Kidney (tissue), 14 donors: ENCODE data around the gene ELK4. TPM values are rescaled to one million over a fixed set of nuclear protein-coding genes. Genes with fewer than 3 reads are reported as not detected.

ENCODE experiments used
- DNase-seq, 5 donors: peaks; one replicate each; pipeline ENCODE4 v3.0.0-alpha.2; 2013 to 2020
- FAIRE-seq: peaks from 2 replicates; lab custom pipeline; 2012; peaks lifted over from hg19 to GRCh38; lab: Jason Lieb, UNC
- H3K27ac ChIP-seq, 2 donors: one replicate each; pipeline ENCODE4 v1.7.0; 2013; ENCODE audit warnings: low read depth in 2 of 2, low read length in 2 of 2, inconsistent platforms in 1 of 2
- H3K27me3 ChIP-seq: one replicate; pipeline ENCODE4 v1.7.1; 2013; ENCODE audit warnings: low read length, inconsistent platforms; ENCODE audit not compliant: control insufficient read depth, insufficient read depth
- H3K36me3 ChIP-seq, 3 donors: one replicate each; pipeline versions ENCODE4 v1.7.0 to v1.7.1; 2013; ENCODE audit warnings: low read length in 3 of 3, control low read depth in 1 of 3, inconsistent platforms in 1 of 3; ENCODE audit not compliant: insufficient read depth in 3 of 3, control insufficient read depth in 2 of 3
- H3K4me1 ChIP-seq, 3 donors: one replicate each; pipeline versions ENCODE4 v1.7.0 to v1.7.1; 2013; ENCODE audit warnings: low read length in 3 of 3, inconsistent platforms in 1 of 3, low read depth in 1 of 3; ENCODE audit not compliant: control insufficient read depth in 2 of 3, insufficient read depth in 2 of 3
- H3K4me3 ChIP-seq, 3 donors: one replicate each; pipeline versions ENCODE4 v1.7.0 to v1.8.1; 2013; ENCODE audit warnings: low read length in 3 of 3, control low read depth in 1 of 3, inconsistent platforms in 1 of 3
- H3K9ac ChIP-seq, 3 donors: one replicate each; pipeline versions ENCODE4 v1.7.0 to v1.7.1; 2013; ENCODE audit warnings: low read length in 3 of 3, control low read depth in 1 of 3, inconsistent platforms in 1 of 3
- H3K9me3 ChIP-seq, 3 donors: one replicate each; pipeline versions ENCODE4 v1.7.0 to v1.7.1; 2013; ENCODE audit warnings: low read length in 3 of 3, control low read depth in 1 of 3, inconsistent platforms in 1 of 3; ENCODE audit not compliant: control insufficient read depth in 2 of 3, insufficient read depth in 1 of 3
- CTCF ChIP-seq: IDR thresholded peaks from 3 replicates; pipeline ENCODE4 v1.5.1; 2012; ENCODE audit warnings: mild to moderate bottlenecking, moderate library complexity, borderline replicate concordance; ENCODE audit not compliant: insufficient read depth; ENCODE audit errors: extremely low read depth
- intact Hi-C: fragments of 100-400 bp; cut with DNase I; formaldehyde crosslinking; loops from one replicate; pipeline ENCODE4 v1.11.1; 2022
- polyA plus RNA-seq: library from polyadenylated mRNA; stranded (reverse); fragments of 350-450 nt; fragmentation: Illumina TruSeq; extraction: RNeasy Lipid Tissue Mini Kit (QIAGEN cat#74804); gene quantifications from one replicate; pipeline ENCODE4 v1.2.3, GENCODE V29; 2014; ENCODE audit warnings: low read depth, low replicate concordance; ENCODE audit not compliant: insufficient read depth
- total RNA-seq: library from RNA; stranded (reverse); fragmentation: NEBNext Ultra II Directional; extraction: Animal tissue kit (Norgen Biotek cat#: 25700); gene quantifications from one replicate; pipeline ENCODE4 v1.2.1, GENCODE V29; 2021
- donor health status: control.
- donor health status: control.
- donor health status: control.
- donor health status: control.
- donor health status: control.
- donor health status: DM: yes; HTN: yes; CAD: no.
- donor health status: Normal renal cell carcinoma (clear cell type).

ELK4 gene
- total and polyA plus RNA-seq, 2 donors from 2014 or later = 4.2 to 87.3 TPM

GRCh38 chr1:205676597-205676996 is 44.8 kb upstream of the ELK4 start:
- TF ChIP-seq CTCF = no peak
- Histone ChIP-seq H3K4me3 (no peak overlapping the region), H3K36me3 (no peaks in the 10 kb centered on the region), H3K27me3 (no peaks in the 10 kb centered on the region), H3K9me3 (no peaks in the 10 kb centered on the region), H3K27ac (no peak overlapping the region), H3K9ac (no peak overlapping the region), H3K4me1 (peaks cover 2 to 37% (median 27%) of the 10 kb centered on the region in 3 donors)
- DNase-seq = no peak
- no peak for FAIRE-seq
- intact Hi-C loops = no loop called here

GRCh38 chr1:205676002-205676401 is 44.2 kb upstream of the ELK4 start:
- FAIRE-seq = no peak

GRCh38 chr1:205675247-205675646 is 43.4 kb upstream of the ELK4 start:
- DNase-seq (no peak), FAIRE-seq (no peak)
- intact Hi-C loops = no loop called here
- Histone ChIP-seq H3K36me3 (no peaks in the 10 kb centered on the region), H3K4me1 (peaks cover 2 to 43% (median 28%) of the 10 kb centered on the region in 3 donors), H3K27me3 (no peaks in the 10 kb centered on the region), H3K4me3 (no peak overlapping the region), H3K9ac (no peak overlapping the region), H3K9me3 (no peaks in the 10 kb centered on the region), H3K27ac (no peak overlapping the region)
- no peak for TF ChIP-seq CTCF

More at GRCh38 chr1:205676002-205676401, 44.2 kb upstream of the ELK4 start:
- Histone ChIP-seq H3K9me3 (no peaks in the 10 kb centered on the region), H3K27ac (no peak overlapping the region), H3K36me3 (no peaks in the 10 kb centered on the region), H3K27me3 (no peaks in the 10 kb centered on the region), H3K9ac (no peak overlapping the region), H3K4me1 (peaks cover 2 to 41% (median 28%) of the 10 kb centered on the region in 3 donors), H3K4me3 (no peak overlapping the region)
- peak in 1 of 5 donors; percentile 39 for DNase-seq
- intact Hi-C loops = no loop called here
- TF ChIP-seq CTCF = no peak

GRCh38 chr1:205672970-205673369 is 41.2 kb upstream of the ELK4 start:
- Histone ChIP-seq H3K9ac (peak overlapping the region in 1 of 3 donors; percentile 46), H3K27me3 (no peaks in the 10 kb centered on the region), H3K36me3 (no peaks in the 10 kb centered on the region), H3K9me3 (no peaks in the 10 kb centered on the region), H3K27ac (peak overlapping the region; percentile 73), H3K4me3 (no peak overlapping the region), H3K4me1 (peaks cover 2 to 47% (median 22%) of the 10 kb centered on the region in 3 donors)
- intact Hi-C loops = no loop called here
- DNase-seq = no peak
- no peak for TF ChIP-seq CTCF
- FAIRE-seq = no peak
